Activated naive CD8-positive, alpha-beta T cell treated with anti-CD3 and anti-CD28 coated beads, Interleukin-2, amount 50 U/mL, for 24 hours (primary cell): ENCODE measurements around the gene CLPSL2.

ENCODE experiments used
- ATAC-seq: fragments of 150-1000 bp; cut with Tn5 transposase; one replicate; pipeline ENCODE4 v1.10.0; 2021
- DNase-seq: peaks from one replicate; pipeline ENCODE4 v3.0.0; 2021
- H3K27ac Mint-ChIP-seq: one replicate; pipeline ENCODE4 v1.8.0; 2021; ENCODE audit warnings: mild to moderate bottlenecking, mixed read lengths
- H3K27me3 Mint-ChIP-seq: one replicate; pipeline ENCODE4 v1.8.0; 2021; ENCODE audit warnings: mixed read lengths
- H3K36me3 Mint-ChIP-seq: one replicate; pipeline ENCODE4 v1.8.0; 2021; ENCODE audit warnings: low read depth, mixed read lengths
- H3K4me1 Mint-ChIP-seq: one replicate; pipeline ENCODE4 v1.8.0; 2021; ENCODE audit warnings: mixed read lengths
- H3K4me3 Mint-ChIP-seq: one replicate; pipeline ENCODE4 v1.8.0; 2021; ENCODE audit warnings: mild to moderate bottlenecking, moderate library complexity, mixed read lengths
- H3K9me3 Mint-ChIP-seq: one replicate; pipeline ENCODE4 v1.8.0; 2021; ENCODE audit warnings: mixed read lengths

The CLPSL2 gene

GRCh38 chr6:35788423-35788982, 12.1 kb downstream of the CLPSL2 start:
- no peaks in the 10 kb centered on the region for H3K4me1 Mint-ChIP-seq
- H3K27ac Mint-ChIP-seq: no peak overlapping the region
- H3K36me3 Mint-ChIP-seq: no peaks in the 10 kb centered on the region
- no peaks in the 10 kb centered on the region for H3K9me3 Mint-ChIP-seq
- no peak for DNase-seq
- no peak for ATAC-seq
- peaks cover 40% of the 10 kb centered on the region for H3K27me3 Mint-ChIP-seq
- H3K4me3 Mint-ChIP-seq: no peak overlapping the region

- no peak overlapping the region for H3K4me3 Mint-ChIP-seq
- no peak for ATAC-seq
- peaks cover 35% of the 10 kb centered on the region for H3K27me3 Mint-ChIP-seq
- H3K36me3 Mint-ChIP-seq: no peaks in the 10 kb centered on the region
- H3K9me3 Mint-ChIP-seq: no peaks in the 10 kb centered on the region
- no peaks in the 10 kb centered on the region for H3K4me1 Mint-ChIP-seq
- no peak overlapping the region for H3K27ac Mint-ChIP-seq
- no peak for DNase-seq
Measured at GRCh38 chr6:35790683-35791082, 14.3 kb downstream of the CLPSL2 start.

GRCh38 chr6:35794536-35795452, 18.4 kb downstream of the CLPSL2 start:
- Mint-ChIP-seq H3K36me3 (no peaks in the 10 kb centered on the region), H3K4me1 (no peaks in the 10 kb centered on the region), H3K9me3 (no peaks in the 10 kb centered on the region), H3K4me3 (no peak overlapping the region), H3K27me3 (peaks cover 3% of the 10 kb centered on the region), H3K27ac (no peak overlapping the region)
- ATAC-seq (no peak), DNase-seq (no peak)

- H3K9me3 Mint-ChIP-seq: no peaks in the 10 kb centered on the region
- no peaks in the 10 kb centered on the region for H3K27me3 Mint-ChIP-seq
- H3K4me3 Mint-ChIP-seq: no peak overlapping the region
- ATAC-seq: no peak
- H3K27ac Mint-ChIP-seq: no peak overlapping the region
- H3K36me3 Mint-ChIP-seq: no peaks in the 10 kb centered on the region
- H3K4me1 Mint-ChIP-seq: no peaks in the 10 kb centered on the region
- no peak for DNase-seq
Measured at GRCh38 chr6:35795453-35796071, 19.2 kb downstream of the CLPSL2 start.

- no peaks in the 10 kb centered on the region for H3K36me3 Mint-ChIP-seq
- no peaks in the 10 kb centered on the region for H3K4me1 Mint-ChIP-seq
- no peak overlapping the region for H3K27ac Mint-ChIP-seq
- no peaks in the 10 kb centered on the region for H3K27me3 Mint-ChIP-seq
- no peak for ATAC-seq
- no peaks in the 10 kb centered on the region for H3K9me3 Mint-ChIP-seq
- no peak overlapping the region for H3K4me3 Mint-ChIP-seq
- DNase-seq: no peak
Measured at GRCh38 chr6:35796236-35796635, 19.8 kb downstream of the CLPSL2 start.

- DNase-seq (no peak), ATAC-seq (no peak)
- Mint-ChIP-seq H3K4me3 (no peak overlapping the region), H3K27ac (no peak overlapping the region), H3K9me3 (no peaks in the 10 kb centered on the region), H3K27me3 (no peaks in the 10 kb centered on the region), H3K4me1 (no peaks in the 10 kb centered on the region), H3K36me3 (no peaks in the 10 kb centered on the region)
Measured at GRCh38 chr6:35797837-35798526, 21.6 kb downstream of the CLPSL2 start.

GRCh38 chr6:35798706-35799105, 22.3 kb downstream of the CLPSL2 start:
- no peaks in the 10 kb centered on the region for H3K36me3 Mint-ChIP-seq
- peaks cover 1% of the 10 kb centered on the region for H3K27me3 Mint-ChIP-seq
- DNase-seq: no peak
- no peak overlapping the region for H3K4me3 Mint-ChIP-seq
- H3K4me1 Mint-ChIP-seq: no peaks in the 10 kb centered on the region
- ATAC-seq: no peak
- no peak overlapping the region for H3K27ac Mint-ChIP-seq
- no peaks in the 10 kb centered on the region for H3K9me3 Mint-ChIP-seq

GRCh38 chr6:35801148-35801547, 24.8 kb downstream of the CLPSL2 start:
- no peaks in the 10 kb centered on the region for H3K4me1 Mint-ChIP-seq
- no peak overlapping the region for H3K4me3 Mint-ChIP-seq
- H3K36me3 Mint-ChIP-seq: no peaks in the 10 kb centered on the region
- ATAC-seq (no peak), DNase-seq (no peak)
- no peak overlapping the region for H3K27ac Mint-ChIP-seq
- H3K9me3 Mint-ChIP-seq: no peaks in the 10 kb centered on the region
- peaks cover 8% of the 10 kb centered on the region for H3K27me3 Mint-ChIP-seq

- Mint-ChIP-seq H3K27me3 (peaks cover 21% of the 10 kb centered on the region), H3K4me3 (no peak within 1 kb of the TSS), H3K4me1 (no peaks in the 10 kb centered on the region), H3K9me3 (no peaks in the 10 kb centered on the region), H3K27ac (no peak within 1 kb of the TSS), H3K36me3 (no peaks in the 10 kb centered on the region)
- peak; percentile 63 for ATAC-seq
- peak; percentile 66 for DNase-seq
Measured at GRCh38 chr6:35804996-35805736, 28.8 kb downstream of the CLPSL2 start, which contains the start of gene LHFPL5. Gene LHFPL5, plus strand, starts transcription at chr6:35805352. Its CDS starts 319 bp downstream, at chr6:35805671.

- Mint-ChIP-seq H3K27ac (no peak overlapping the region), H3K9me3 (no peaks in the 10 kb centered on the region), H3K36me3 (no peaks in the 10 kb centered on the region), H3K27me3 (peaks cover 23% of the 10 kb centered on the region), H3K4me1 (peaks cover 5% of the 10 kb centered on the region), H3K4me3 (no peak overlapping the region)
- ATAC-seq: no peak
- DNase-seq: no peak
Measured at GRCh38 chr6:35808688-35809087, 32.3 kb downstream of the CLPSL2 start.

GRCh38 chr6:35809809-35810208, 33.4 kb downstream of the CLPSL2 start:
- no peak overlapping the region for H3K27ac Mint-ChIP-seq

GRCh38 chr6:35810971-35811698, 34.7 kb downstream of the CLPSL2 start:
- peaks cover 16% of the 10 kb centered on the region for H3K27me3 Mint-ChIP-seq
- no peak overlapping the region for H3K27ac Mint-ChIP-seq
- H3K36me3 Mint-ChIP-seq: no peaks in the 10 kb centered on the region
- no peak for DNase-seq
- H3K4me1 Mint-ChIP-seq: peaks cover 5% of the 10 kb centered on the region
- no peaks in the 10 kb centered on the region for H3K9me3 Mint-ChIP-seq
- ATAC-seq: peak; percentile 36
- no peak overlapping the region for H3K4me3 Mint-ChIP-seq

More at GRCh38 chr6:35809809-35810208, 33.4 kb downstream of the CLPSL2 start:
- Mint-ChIP-seq H3K36me3 (no peaks in the 10 kb centered on the region), H3K9me3 (no peaks in the 10 kb centered on the region), H3K4me1 (peaks cover 5% of the 10 kb centered on the region), H3K4me3 (no peak overlapping the region), H3K27me3 (peaks cover 21% of the 10 kb centered on the region)
- ATAC-seq (no peak), DNase-seq (no peak)

GRCh38 chr6:35811699-35811995, 35.2 kb downstream of the CLPSL2 start:
- no peak overlapping the region for H3K4me3 Mint-ChIP-seq
- H3K9me3 Mint-ChIP-seq: no peaks in the 10 kb centered on the region
- peaks cover 11% of the 10 kb centered on the region for H3K27me3 Mint-ChIP-seq
- H3K36me3 Mint-ChIP-seq: no peaks in the 10 kb centered on the region
- DNase-seq (no peak), ATAC-seq (no peak)
- H3K27ac Mint-ChIP-seq: no peak overlapping the region
- peaks cover 5% of the 10 kb centered on the region for H3K4me1 Mint-ChIP-seq
